HepG2 (cell line): Measurements from ENCODE around the gene POLL. TPM values are rescaled to one million over a fixed set of nuclear protein-coding genes. Genes with fewer than 3 reads are reported as not detected.
"Not testable (repeated sequence)": the region's sequence is repeated elsewhere in the genome, so short reads cannot be mapped to it uniquely, and the experiment has no call there.

ENCODE experiments used
- ATAC-seq: fragments of 200-7000 bp; cut with Tn5 transposase; 3 replicates; pipeline ENCODE4 v1.9.1; 2020; ENCODE audit warnings: mild to moderate bottlenecking, moderate library complexity
- BruUV-seq: library from RNA; stranded (reverse); fragments of 400-500 nt; replicated peaks from 2 replicates; lab custom pipeline; 2021; lab: Mats Ljungman, UMichigan
- CTCF ChIA-PET: fragments of 300-600 bp; formaldehyde crosslinking; extraction: SDS; loops from one replicate; lab custom pipeline; 2021; ENCODE audit warnings: low total read pairs, inconsistent platforms, low intra/inter-chr PET ratio; lab: Yijun Ruan, JAX
- POLR2A ChIA-PET: fragments of 350-600 bp; sonication (Branson Sonifier 250); formaldehyde crosslinking; loops from one replicate; lab custom pipeline; 2020; ENCODE audit warnings: antibody characterized with exemption, inconsistent platforms; lab: Yijun Ruan, JAX
- DNase-seq: peaks from one replicate; pipeline ENCODE4 v3.0.0-alpha.2; 2015; ENCODE audit warnings: low spot score
- FAIRE-seq: peaks from 3 replicates; lab custom pipeline; 2011; peaks lifted over from hg19 to GRCh38; lab: Jason Lieb, UNC
- H2AFZ ChIP-seq: one replicate; pipeline ENCODE4 v1.6.1; 2011; ENCODE audit warnings: low read length, inconsistent platforms
- H3K27ac ChIP-seq: fragments of 300-600 bp; 3 replicates; pipeline ENCODE4 v1.8.0; 2011; ENCODE audit warnings: mixed run types, mild to moderate bottlenecking, mixed read lengths, low read length, inconsistent platforms; ENCODE audit not compliant: insufficient read depth; ENCODE audit errors: extremely low read length
- H3K27me3 ChIP-seq, 2 experiments: fragments of 200-600 bp in 1 of 2; 2 replicates in 1 of 2; 3 replicates in 1 of 2; pipeline versions ENCODE4 v1.6.0 to v1.8.0; 2011; ENCODE audit warnings: low read length in 2 of 2, mild to moderate bottlenecking in 2 of 2, moderate library complexity in 2 of 2, inconsistent platforms in 1 of 2; ENCODE audit not compliant: insufficient read depth in 2 of 2, control insufficient read depth in 1 of 2
- H3K36me3 ChIP-seq, 2 experiments: fragments of 200-600 bp in 1 of 2; replicated peaks in 1 of 2; 2 replicates in 1 of 2; 3 replicates in 1 of 2; pipeline versions ENCODE4 v1.5.1 to v1.8.0; 2011; ENCODE audit warnings: low read length in 2 of 2, inconsistent platforms in 1 of 2; ENCODE audit not compliant: insufficient read depth in 2 of 2, control insufficient read depth in 1 of 2
- H3K4me1 ChIP-seq: 2 replicates; pipeline ENCODE4 v1.5.1; 2012; ENCODE audit warnings: low read length, inconsistent platforms; ENCODE audit not compliant: insufficient read depth
- H3K4me2 ChIP-seq: 2 replicates; pipeline ENCODE4 v1.6.0; 2011; ENCODE audit warnings: low read depth, low read length, inconsistent platforms
- H3K4me3 ChIP-seq, 3 experiments: fragments of 200-600 bp in 1 of 3; sonication (generic), shearing (Covaris generic) in 1 of 3; replicated peaks in 1 of 3; 2 replicates each; pipeline ENCODE4 v1.5.1; 2011 to 2016; ENCODE audit warnings: low read length in 3 of 3, inconsistent platforms in 2 of 3, low read depth in 2 of 3, mild to moderate bottlenecking in 2 of 3, control low read depth in 1 of 3, mixed read lengths in 1 of 3; ENCODE audit not compliant: insufficient read depth in 1 of 3
- H3K79me2 ChIP-seq: one replicate; pipeline ENCODE4 v1.6.1; 2011; ENCODE audit warnings: low read length, inconsistent platforms; ENCODE audit not compliant: insufficient read depth
- H3K9ac ChIP-seq: 2 replicates; pipeline ENCODE4 v1.6.0; 2011; ENCODE audit warnings: mild to moderate bottlenecking, low read depth, low read length, inconsistent platforms; ENCODE audit not compliant: insufficient read depth
- H3K9me3 ChIP-seq: 2 replicates; pipeline ENCODE4 v1.5.1; 2012; ENCODE audit warnings: mild to moderate bottlenecking, low read length
- H4K20me1 ChIP-seq: 2 replicates; pipeline ENCODE4 v1.6.0; 2011; ENCODE audit warnings: inconsistent platforms, mild to moderate bottlenecking, low read length, moderate library complexity; ENCODE audit not compliant: insufficient read depth
- KIAA2018 ChIP-seq: sonication (generic); formaldehyde crosslinking; IDR thresholded peaks from 2 replicates; pipeline ENCODE4 v1.5.0; 2020; ENCODE audit warnings: mild to moderate bottlenecking, missing genetic modification reagents, borderline replicate concordance
- POLR2AphosphoS2 ChIP-seq: IDR thresholded peaks from 2 replicates; pipeline ENCODE4 v1.6.1; 2011; ENCODE audit warnings: low read depth, low read length, improper control_type of control experiment
- WGBS: methylation state at CpG from one replicate; pipeline ENCODE4 v1.1.6; 2017; ENCODE audit warnings: low lambda C conversion rate; 5-methylcytosine and 5-hydroxymethylcytosine counted together
- in situ Hi-C: cut with HindIII; loops from 2 replicates; pipeline ENCODE4 v1.10.0; 2017; ENCODE audit warnings: low pct_unique_long_range_greater_than_20kb; ENCODE audit not compliant: extremely low pct_ligation_motif_present
- intact Hi-C: fragments of 100-400 bp; cut with micrococcal nuclease; formaldehyde crosslinking; loops from one replicate; pipeline ENCODE4 v1.10.0; 2022; ENCODE audit not compliant: unreplicated experiment
- polyA plus RNA-seq, 8 experiments: library from polyadenylated mRNA; depleted of rRNA in 3 of 8; stranded (reverse) in 7 of 8; unstranded in 1 of 8; fragments of >200 nt; fragmentation: Illumina TruSeq in 4 of 8; extraction: Trizol in 4 of 8; gene quantifications; 2 replicates each; pipeline versions ENCODE4 v1.2.1 to v1.2.3, GENCODE V29; 2011 to 2016; ENCODE audit warnings: low read depth in 4 of 8, missing spikeins in 1 of 8, mixed read lengths in 1 of 8; ENCODE audit not compliant: insufficient read depth in 1 of 8
- total RNA-seq, 5 experiments: library from RNA; depleted of rRNA; stranded (reverse); fragments of >200 nt; fragmentation: Illumina TruSeq; extraction: Trizol; gene quantifications; 2 replicates each; pipeline ENCODE4 v1.2.3, GENCODE V29; 2016; ENCODE audit warnings: low read depth in 1 of 5

POLL gene
- total and polyA plus RNA-seq, 2 of the 13 experiments (the other 11 are each of a cell fraction or from before 2014, with no cell fraction given), result 13.8 to 19.1 TPM

DNA sequence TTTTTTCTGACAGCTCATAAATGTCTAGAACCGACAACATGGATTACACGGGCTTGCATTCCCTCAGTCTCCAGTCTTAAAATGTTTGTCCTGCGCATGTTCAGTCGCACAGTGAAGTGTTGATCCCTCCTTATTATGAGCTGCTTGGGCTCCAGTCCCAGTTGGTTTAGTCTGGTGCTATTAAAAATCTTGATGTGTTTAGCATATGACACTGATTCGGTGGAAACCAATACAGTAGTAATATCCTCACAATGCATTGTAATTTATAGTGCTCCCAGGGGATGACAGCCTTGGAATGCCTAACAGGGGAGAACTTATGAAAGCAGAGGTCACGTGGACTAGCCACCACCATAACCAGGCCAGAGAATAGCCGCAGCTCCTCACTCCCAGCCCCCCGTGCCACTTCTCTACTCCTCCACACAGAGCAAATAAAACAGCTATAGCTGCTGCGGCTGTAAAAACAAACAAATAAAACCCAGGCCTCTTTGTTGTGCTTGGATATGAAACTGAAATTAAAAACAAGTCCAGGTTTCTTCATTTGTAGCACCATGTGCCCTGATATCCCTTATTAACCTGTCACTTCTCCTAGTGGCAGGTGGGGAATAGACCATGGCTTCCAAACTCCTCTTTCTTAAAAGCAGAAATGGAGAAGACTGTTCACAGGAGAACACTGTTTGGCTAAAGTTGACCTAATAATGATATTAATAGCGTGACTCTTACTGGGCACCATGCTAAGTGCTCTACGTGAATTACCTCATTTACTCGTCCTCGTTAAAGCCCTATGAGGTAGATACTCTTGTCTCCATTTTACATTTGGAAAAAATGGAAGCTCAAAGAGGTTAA, 7.8 kb upstream of the POLL start:
- H3K36me3 ChIP-seq, result no peaks in the 10 kb centered on the region
- 95% methylated on average over 13 of the region's 13 CpGs for WGBS
- FAIRE-seq (no peak), DNase-seq (no peak), ATAC-seq (no peak)
- no peak overlapping the region for H3K4me2 ChIP-seq
- no peaks in the 10 kb centered on the region for H3K27me3 ChIP-seq
- intact Hi-C loops, result no loop called here
- in situ Hi-C loops, result no loop called here
- TF ChIP-seq KIAA2018 (no peak), POLR2AphosphoS2 (no peak)
- no peak overlapping the region for H2AFZ ChIP-seq
- H3K4me3 ChIP-seq, result no peak overlapping the region
- no peaks in the 10 kb centered on the region for H3K4me1 ChIP-seq
- no peaks in the 10 kb centered on the region for H3K9me3 ChIP-seq
- H3K9ac ChIP-seq, result no peak overlapping the region
- H4K20me1 ChIP-seq, result no peaks in the 10 kb centered on the region
- ChIA-PET CTCF (no interaction called here), POLR2A (no interaction called here)
- H3K79me2 ChIP-seq, result no peaks in the 10 kb centered on the region
- no TSS peak for BruUV-seq
- no peak overlapping the region for H3K27ac ChIP-seq

GRCh38 chr10:101593331-101593730, 5.3 kb upstream of the POLL start:
- H3K36me3 ChIP-seq, ATAC-seq, POLR2A ChIA-PET, H2AFZ ChIP-seq, DNase-seq, H3K9ac ChIP-seq, in situ Hi-C loops, H4K20me1 ChIP-seq, FAIRE-seq, H3K27ac ChIP-seq, intact Hi-C loops, H3K9me3 ChIP-seq, H3K4me1 ChIP-seq, BruUV-seq, CTCF ChIA-PET, H3K4me3 ChIP-seq, H3K4me2 ChIP-seq, H3K79me2 ChIP-seq, H3K27me3 ChIP-seq: not testable (repeated sequence)
- WGBS, result 97% methylated on average over 2 of the region's 2 CpGs
